ENCODE results near the gene TOMT. TPM values are rescaled to one million over a fixed set of nuclear protein-coding genes. Genes with fewer than 3 reads are reported as not detected.

Gene TOMT
- total RNA-seq, 2 donors from 2014 or later: not detected

GRCh38 chr11:72116019-72116755 is 10.5 kb downstream of the TOMT start:
- no peaks in the 10 kb centered on the region for H3K9me3 ChIP-seq
- no peaks in the 10 kb centered on the region for H3K27me3 ChIP-seq (replicated peaks; ENCODE audit: insufficient read depth)
- no peak for ATAC-seq (ENCODE audit: insufficient number of reproducible peaks, low FRiP score, low read depth)
- H3K4me1 ChIP-seq (ENCODE audit: control insufficient read depth in 1 of 2, low read depth in 2 of 2): peaks cover 3 to 12% of the 10 kb centered on the region in 2 donors
- no peak for TF ChIP-seq CTCF (IDR thresholded peaks at IDR 0.05)
- no peak for DNase-seq (ENCODE audit: low spot score)
- H3K36me3 ChIP-seq: no peaks in the 10 kb centered on the region
- H3K27ac ChIP-seq: no peak overlapping the region
- no peak overlapping the region for H3K4me3 ChIP-seq

- DNase-seq (ENCODE audit: low spot score) (no peak), ATAC-seq (ENCODE audit: insufficient number of reproducible peaks, low FRiP score, low read depth) (no peak)
- no peaks in the 10 kb centered on the region for H3K36me3 ChIP-seq
- TF ChIP-seq CTCF (IDR thresholded peaks at IDR 0.05): no peak
- H3K4me1 ChIP-seq (ENCODE audit: control insufficient read depth in 1 of 2, low read depth in 2 of 2): no peaks in the 10 kb centered on the region
- no peaks in the 10 kb centered on the region for H3K9me3 ChIP-seq
- H3K27me3 ChIP-seq (replicated peaks; ENCODE audit: insufficient read depth): no peaks in the 10 kb centered on the region
- H3K27ac ChIP-seq: no peak overlapping the region
- H3K4me3 ChIP-seq: no peak overlapping the region
Observed at GRCh38 chr11:72119198-72119597, 13.5 kb downstream of the TOMT start.

- no peak for DNase-seq (ENCODE audit: low spot score)
- no peak for ATAC-seq (ENCODE audit: insufficient number of reproducible peaks, low FRiP score, low read depth)
- H3K4me1 ChIP-seq (ENCODE audit: control insufficient read depth in 1 of 2, low read depth in 2 of 2): no peaks in the 10 kb centered on the region
- no peaks in the 10 kb centered on the region for H3K27me3 ChIP-seq (replicated peaks; ENCODE audit: insufficient read depth)
- TF ChIP-seq CTCF (IDR thresholded peaks at IDR 0.05): no peak
- no peaks in the 10 kb centered on the region for H3K36me3 ChIP-seq
- no peak overlapping the region for H3K27ac ChIP-seq
- H3K4me3 ChIP-seq: no peak overlapping the region
- H3K9me3 ChIP-seq: no peaks in the 10 kb centered on the region
Observed at GRCh38 chr11:72120930-72121329, 15.2 kb downstream of the TOMT start.

GRCh38 chr11:72122607-72123006 is 16.9 kb downstream of the TOMT start:
- Histone ChIP-seq H3K9me3 (no peaks in the 10 kb centered on the region), H3K4me1 (ENCODE audit: control insufficient read depth in 1 of 2, low read depth in 2 of 2) (no peaks in the 10 kb centered on the region), H3K27me3 (replicated peaks; ENCODE audit: insufficient read depth) (no peaks in the 10 kb centered on the region), H3K36me3 (no peaks in the 10 kb centered on the region), H3K27ac (no peak overlapping the region), H3K4me3 (no peak overlapping the region)
- TF ChIP-seq CTCF (IDR thresholded peaks at IDR 0.05): no peak
- DNase-seq (ENCODE audit: low spot score) (no peak), ATAC-seq (ENCODE audit: insufficient number of reproducible peaks, low FRiP score, low read depth) (no peak)

DNA sequence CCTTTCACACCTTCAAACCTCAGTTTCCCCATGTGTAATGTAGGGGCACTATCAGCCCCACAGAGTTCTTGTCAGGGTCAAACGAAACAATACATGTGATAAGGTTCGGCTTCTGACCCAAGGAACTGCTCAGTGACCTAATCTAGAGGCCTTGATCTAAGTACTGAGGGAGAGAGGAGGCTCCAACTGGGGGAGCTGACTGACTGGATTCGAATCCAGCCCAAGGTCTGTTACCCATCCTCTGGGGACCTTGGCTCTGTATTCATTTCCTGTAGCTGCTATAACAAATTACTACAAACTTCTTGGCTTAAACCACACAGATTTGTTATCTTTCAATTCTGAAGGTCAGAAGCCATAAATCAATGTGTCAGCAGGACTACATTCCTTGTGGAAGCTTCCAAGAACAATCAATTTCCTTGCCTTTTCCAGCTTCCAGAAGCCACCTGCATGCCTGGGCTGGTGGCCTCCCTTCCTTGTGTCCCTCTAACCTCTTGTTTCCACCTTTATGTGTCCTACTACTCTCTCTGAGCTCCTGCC is 17.5 kb downstream of the TOMT start:
- Histone ChIP-seq H3K27ac (no peak overlapping the region), H3K36me3 (no peaks in the 10 kb centered on the region), H3K27me3 (replicated peaks; ENCODE audit: insufficient read depth) (no peaks in the 10 kb centered on the region), H3K4me1 (ENCODE audit: control insufficient read depth in 1 of 2, low read depth in 2 of 2) (no peaks in the 10 kb centered on the region), H3K9me3 (no peaks in the 10 kb centered on the region), H3K4me3 (no peak overlapping the region)
- ATAC-seq (ENCODE audit: insufficient number of reproducible peaks, low FRiP score, low read depth) (no peak), DNase-seq (ENCODE audit: low spot score) (no peak)
- no peak for TF ChIP-seq CTCF (IDR thresholded peaks at IDR 0.05)

Data from thoracic aorta (tissue), 2 donors.